H54 (cell line): ENCODE results near the gene DUOXA2.
"Not testable (repeated sequence)": the region's sequence is repeated elsewhere in the genome, so short reads cannot be mapped to it uniquely, and the experiment has no call there.

Experiments
- DNase-seq: peaks from one replicate; pipeline ENCODE4 v3.0.0; 2011; ENCODE audit warnings: low spot score, mixed read lengths; ENCODE audit not compliant: insufficient read length
- FAIRE-seq: peaks from 3 replicates; lab custom pipeline; 2011; peaks lifted over from hg19 to GRCh38; lab: Jason Lieb, UNC
- POLR2A ChIP-seq: IDR thresholded peaks from 2 replicates; pipeline ENCODE4 v1.6.1; 2011; ENCODE audit warnings: low read depth, mild to moderate bottlenecking, low read length

Gene DUOXA2

GRCh38 chr15:45088801-45089711 lies 25.1 kb upstream of the DUOXA2 start:
- TF ChIP-seq POLR2A = no peak
- no peak for DNase-seq
- FAIRE-seq = no peak

GRCh38 chr15:45089712-45090373 lies 24.3 kb upstream of the DUOXA2 start:
- TF ChIP-seq POLR2A = no peak
- DNase-seq = no peak
- no peak for FAIRE-seq

GRCh38 chr15:45091161-45091560 lies 23.0 kb upstream of the DUOXA2 start:
- DNase-seq (no peak), FAIRE-seq (no peak)
- TF ChIP-seq POLR2A = no peak

- no peak for FAIRE-seq
- TF ChIP-seq POLR2A = no peak
Observed at GRCh38 chr15:45091576-45091975, 22.6 kb upstream of the DUOXA2 start.

GRCh38 chr15:45093013-45093412 lies 21.1 kb upstream of the DUOXA2 start:
- no peak for TF ChIP-seq POLR2A
- FAIRE-seq (no peak), DNase-seq (no peak)

More at GRCh38 chr15:45091576-45091975, 22.6 kb upstream of the DUOXA2 start:
- DNase-seq = no peak

GRCh38 chr15:45093622-45094357 lies 20.3 kb upstream of the DUOXA2 start:
- DNase-seq = no peak
- no peak for TF ChIP-seq POLR2A

GRCh38 chr15:45094358-45094730 lies 19.8 kb upstream of the DUOXA2 start:
- TF ChIP-seq POLR2A = no peak
- DNase-seq = no peak
- no peak for FAIRE-seq

More at GRCh38 chr15:45093622-45094357, 20.3 kb upstream of the DUOXA2 start:
- no peak for FAIRE-seq

GRCh38 chr15:45095661-45096060 lies 18.5 kb upstream of the DUOXA2 start:
- no peak for TF ChIP-seq POLR2A
- FAIRE-seq = no peak
- no peak for DNase-seq

- no peak for DNase-seq
- no peak for TF ChIP-seq POLR2A
- no peak for FAIRE-seq
Observed at GRCh38 chr15:45097466-45097865, 16.7 kb upstream of the DUOXA2 start.

- no peak for TF ChIP-seq POLR2A
- DNase-seq = no peak
- no peak for FAIRE-seq
Observed at GRCh38 chr15:45099549-45100165, 14.5 kb upstream of the DUOXA2 start.

GRCh38 chr15:45100884-45101625 lies 13.1 kb upstream of the DUOXA2 start:
- FAIRE-seq (no peak), DNase-seq (no peak)
- no peak for TF ChIP-seq POLR2A

- FAIRE-seq = no peak
- no peak for TF ChIP-seq POLR2A
Observed at GRCh38 chr15:45101749-45102148, 12.4 kb upstream of the DUOXA2 start.

GRCh38 chr15:45102226-45102625 lies 11.9 kb upstream of the DUOXA2 start:
- FAIRE-seq = no peak
- TF ChIP-seq POLR2A = no peak
- no peak for DNase-seq

More at GRCh38 chr15:45101749-45102148, 12.4 kb upstream of the DUOXA2 start:
- DNase-seq = no peak

GRCh38 chr15:45104170-45104569 lies 10.0 kb upstream of the DUOXA2 start:
- not testable (repeated sequence) for FAIRE-seq, DNase-seq
